K562 (cell line): ENCODE data around the gene DGKZ. TPM values are rescaled to one million over a fixed set of nuclear protein-coding genes. Genes with fewer than 3 reads are reported as not detected.

Experiments used
- ARID1B ChIP-seq: fragments of 450-650 bp; IDR thresholded peaks from 2 replicates; pipeline ENCODE4 v1.6.1; 2016; ENCODE audit warnings: antibody characterized with exemption, mild to moderate bottlenecking, inconsistent platforms
- ARID3A ChIP-seq: IDR thresholded peaks from 2 replicates; pipeline ENCODE4 v1.6.1; 2012; ENCODE audit warnings: low read depth, low read length, improper control_type of control experiment, borderline replicate concordance
- ARID3B ChIP-seq: fragments of 250-450 bp; sonication (Bioruptor Pico); IDR thresholded peaks from 2 replicates; pipeline ENCODE4 v1.4.0; 2020; ENCODE audit warnings: borderline replicate concordance
- BRCA1 ChIP-seq, 2 experiments: fragments of 450-650 bp in 1 of 2; sonication (generic) in 1 of 2; formaldehyde crosslinking in 1 of 2; IDR thresholded peaks; 2 replicates each; pipeline versions ENCODE4 v1.5.0 to v1.6.1; 2017 to 2020; ENCODE audit warnings: mild to moderate bottlenecking in 1 of 2, missing genetic modification reagents in 1 of 2
- BRF1 ChIP-seq: IDR thresholded peaks from 3 replicates; pipeline ENCODE4 v1.6.1; 2011; ENCODE audit warnings: borderline replicate concordance, mild to moderate bottlenecking; ENCODE audit not compliant: insufficient read length; ENCODE audit errors: extremely low read depth
- CBX2 ChIP-seq: fragments of 200-600 bp; sonication (generic); IDR thresholded peaks from one replicate; pipeline ENCODE4 v1.6.1; 2012; ENCODE audit warnings: mild to moderate bottlenecking, low read length, inconsistent platforms; ENCODE audit not compliant: insufficient read depth, poor library complexity, severe bottlenecking
- CREBBP ChIP-seq: IDR thresholded peaks from one replicate; pipeline ENCODE4 v1.6.1; 2012; ENCODE audit warnings: low read depth, mild to moderate bottlenecking, control low read depth, inconsistent platforms, low read length
- CTCF ChIP-seq, 3 experiments: IDR thresholded peaks in 2 of 3; conservative IDR thresholded peaks in 1 of 3; 2 replicates each; pipeline ENCODE4 v1.5.1; 2011 to 2012; ENCODE audit warnings: low read length in 3 of 3, mild to moderate bottlenecking in 3 of 3, control low read depth in 2 of 3, improper control_type of control experiment in 1 of 3, inconsistent platforms in 1 of 3, low read depth in 1 of 3, mixed read lengths in 1 of 3, moderate library complexity in 1 of 3; ENCODE audit not compliant: insufficient read depth in 2 of 3
- FOXJ3 ChIP-seq: sonication (generic); formaldehyde crosslinking; IDR thresholded peaks from 2 replicates; pipeline ENCODE4 v1.4.0; 2020; ENCODE audit warnings: mild to moderate bottlenecking, missing genetic modification reagents
- GABPB2 ChIP-seq: fragments of 250-450 bp; sonication (Bioruptor Pico); conservative IDR thresholded peaks from 2 replicates; pipeline ENCODE4 v1.5.1; 2021; ENCODE audit warnings: mild to moderate bottlenecking
- JUNB ChIP-seq: fragments of 450-650 bp; formaldehyde crosslinking; conservative IDR thresholded peaks from 2 replicates; pipeline ENCODE4 v1.4.0; 2020; ENCODE audit warnings: mild to moderate bottlenecking
- KLF1 ChIP-seq: fragments of 450-650 bp; IDR thresholded peaks from 2 replicates; pipeline ENCODE4 v1.6.1; 2016; ENCODE audit warnings: missing genetic modification characterization, missing compliant biosample characterization
- KLF6 ChIP-seq: fragments of 250-450 bp; sonication (Bioruptor Pico); IDR thresholded peaks from 2 replicates; pipeline ENCODE4 v1.4.0; 2020; ENCODE audit warnings: mild to moderate bottlenecking, moderate library complexity, borderline replicate concordance
- NFE2L1 ChIP-seq: fragments of 450-650 bp; IDR thresholded peaks from 2 replicates; pipeline ENCODE4 v1.6.1; 2016; ENCODE audit warnings: missing genetic modification characterization, low read depth, mild to moderate bottlenecking, missing compliant biosample characterization, moderate library complexity, borderline replicate concordance
- NR2F6 ChIP-seq: fragments of 450-650 bp; formaldehyde crosslinking; IDR thresholded peaks from 2 replicates; pipeline ENCODE4 v1.4.0; 2020; ENCODE audit warnings: mild to moderate bottlenecking
- PML ChIP-seq: IDR thresholded peaks from 2 replicates; pipeline ENCODE4 v1.6.1; 2012; ENCODE audit warnings: low read length, inconsistent platforms
- PYGO2 ChIP-seq: fragments of 450-650 bp; IDR thresholded peaks from 2 replicates; pipeline ENCODE4 v1.6.1; 2016; ENCODE audit warnings: mild to moderate bottlenecking, missing genetic modification characterization, moderate library complexity, missing compliant biosample characterization
- SMAD1 ChIP-seq: fragments of 150-350 bp; IDR thresholded peaks from 2 replicates; pipeline ENCODE4 v1.6.1; 2014; ENCODE audit warnings: low read length, low read depth; ENCODE audit not compliant: partially characterized antibody
- TFE3 ChIP-seq: fragments of 450-650 bp; formaldehyde crosslinking; IDR thresholded peaks from 2 replicates; pipeline ENCODE4 v1.4.0; 2020; ENCODE audit warnings: mild to moderate bottlenecking, mixed read lengths
- ZNF232 ChIP-seq: sonication (generic); formaldehyde crosslinking; IDR thresholded peaks from 2 replicates; pipeline ENCODE4 v1.8.0; 2022; ENCODE audit warnings: mild to moderate bottlenecking, missing genetic modification reagents
- ZNF431 ChIP-seq: sonication (generic); formaldehyde crosslinking; IDR thresholded peaks from 2 replicates; pipeline ENCODE4 v1.8.0; 2022; ENCODE audit warnings: mild to moderate bottlenecking, missing genetic modification reagents
- ZNF445 ChIP-seq: fragments of 250-450 bp; sonication (Bioruptor Pico); IDR thresholded peaks from 2 replicates; pipeline ENCODE4 v1.4.0; 2020; ENCODE audit warnings: low read depth, mild to moderate bottlenecking, moderate library complexity
- polyA plus RNA-seq, 8 experiments: library from polyadenylated mRNA; depleted of rRNA in 4 of 8; stranded (reverse) in 5 of 8; unstranded in 3 of 8; fragments of >200 nt; fragmentation: Nextera tagmentation in 2 of 8; fragmentation: Illumina TruSeq in 1 of 8; extraction: Ambion mirVana in 2 of 8; extraction: Trizol in 1 of 8; gene quantifications; 2 replicates each; pipeline versions ENCODE4 v1.2.1 to v1.2.3, GENCODE V29; 2011 to 2014; ENCODE audit warnings: inconsistent platforms in 1 of 8, missing spikeins in 1 of 8
- total RNA-seq, 7 experiments: library from RNA; depleted of rRNA in 6 of 7; stranded (reverse); fragments of >200 nt in 6 of 7; fragmentation: Illumina TruSeq in 2 of 7; extraction: Trizol in 2 of 7; gene quantifications; 2 replicates each; pipeline versions ENCODE4 v1.2.1 to v1.2.3, GENCODE V29; 2011 to 2021; ENCODE audit warnings: low replicate concordance in 1 of 7

Gene DGKZ
- total and polyA plus RNA-seq, 9 of the 15 experiments (the other 6 are each of a cell fraction or from before 2014, with no cell fraction given), result 0.51 to 100 (median 44.2) TPM

GRCh38 chr11:46380340-46381047, 33.2 kb downstream of the DGKZ start (continued):
- TF ChIP-seq ZNF445 (no peak), PYGO2 (tag) (no peak), CTCF (IDR thresholded peaks at IDR 0.05 in 2 of 3, conservative IDR thresholded peaks at IDR 0.05 in 1 of 3; ENCODE audit: insufficient read depth in 2 of 3, low read depth in 1 of 3, low read length in 3 of 3) (no peak), CREBBP (no peak), JUNB (CRISPR knock-in tag) (no peak), NR2F6 (CRISPR knock-in tag) (no peak), ARID3B (no peak), PML (peak; percentile 51; the same call in 1 of the 2 replicates), KLF6 (CRISPR knock-in tag) (no peak), NFE2L1 (tag) (no peak), CBX2 (no peak), ARID3A (no peak), ZNF431 (CRISPR knock-in tag) (no peak), FOXJ3 (CRISPR knock-in tag) (no peak), KLF1 (tag) (no peak), ZNF232 (CRISPR knock-in tag) (no peak), TFE3 (no peak), GABPB2 (CRISPR knock-in tag) (no peak), BRCA1 (IDR thresholded peaks at IDR 0.05) (no peak), BRCA1 (CRISPR knock-in tag; IDR thresholded peaks at IDR 0.05) (no peak), BRF1 (no peak), SMAD1 (no peak), ARID1B (peak; percentile 74)
